ENCODE measurements around the gene CFAP410.

CFAP410 gene

GRCh38 chr21:44282370-44282769 is 56.8 kb downstream of the CFAP410 start:
- DNase-seq, result no peak

GRCh38 chr21:44281801-44282200 is 57.4 kb downstream of the CFAP410 start:
- DNase-seq, result no peak

- no peak for DNase-seq
These were observed 59.6 kb downstream of the CFAP410 start for GRCh38 chr21:44279354-44280260.
